Bladder microvascular endothelial cell (primary cell): ENCODE data around the gene ZNF485. TPM values are rescaled to one million over a fixed set of nuclear protein-coding genes. Genes with fewer than 3 reads are reported as not detected.

Source experiments
- total RNA-seq: library from RNA; depleted of rRNA; stranded (reverse); fragments of >200 nt; gene quantifications from 2 replicates; pipeline ENCODE4 v1.2.3, GENCODE V29; 2014

Gene ZNF485
- 0.49 and 1.4 TPM in 2 replicates for total RNA-seq

DNA sequence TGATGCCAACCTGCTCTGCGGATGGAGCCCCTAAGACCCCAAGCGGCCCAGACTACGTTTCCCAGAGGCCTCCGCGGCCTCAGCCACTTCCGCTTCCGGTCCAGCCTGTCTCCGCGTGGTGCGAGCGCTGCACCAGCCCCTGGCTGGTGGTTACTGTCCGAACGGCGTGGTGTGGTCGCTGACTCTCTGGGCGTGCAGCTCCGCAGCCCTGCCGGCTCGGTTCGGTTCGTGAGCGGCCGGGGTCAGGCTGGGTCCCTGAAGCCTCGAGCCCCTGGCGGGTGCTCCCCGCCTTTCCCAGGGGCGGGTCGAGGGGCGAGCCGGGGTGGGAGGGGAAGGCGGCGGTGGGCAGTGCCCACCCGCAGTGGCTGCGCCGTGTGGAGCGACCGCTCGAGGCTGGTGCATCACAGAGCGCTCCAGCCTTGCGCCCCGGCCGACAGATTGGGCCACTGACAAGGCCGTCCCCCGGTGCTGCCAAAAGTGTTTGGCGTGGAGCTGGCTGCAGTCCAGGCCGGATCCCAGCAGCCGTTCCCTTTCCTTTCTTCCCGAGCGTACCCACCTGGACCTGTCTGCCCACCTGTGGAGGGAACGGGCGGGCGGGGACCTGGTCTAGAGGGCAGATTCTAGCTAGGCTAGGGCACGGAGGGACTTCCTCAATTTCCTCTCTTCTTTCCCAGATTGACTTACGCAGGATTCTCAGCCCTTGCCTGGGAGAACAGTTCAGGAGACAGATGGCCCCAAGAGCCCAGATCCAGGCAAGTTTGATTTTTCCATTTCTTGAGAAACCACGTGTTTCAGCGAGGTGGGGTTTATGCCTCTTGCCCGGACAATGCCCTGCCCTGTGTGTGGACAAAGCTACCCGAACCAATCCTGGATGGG lies at the start of gene ZNF485:
Gene ZNF485 (plus strand): TSS at position 116 of the 876 bp plus-strand sequence. CDS start 613 bp downstream, at position 729.

GRCh38 chr10:43574001-43574892 lies 32.0 kb upstream of the ZNF485 start, which contains the start of gene ZNF239:
TSS of gene ZNF239 (minus strand) at chr10:43574616. CDS start at chr10:43558079, 16,537 bp downstream.

DNA sequence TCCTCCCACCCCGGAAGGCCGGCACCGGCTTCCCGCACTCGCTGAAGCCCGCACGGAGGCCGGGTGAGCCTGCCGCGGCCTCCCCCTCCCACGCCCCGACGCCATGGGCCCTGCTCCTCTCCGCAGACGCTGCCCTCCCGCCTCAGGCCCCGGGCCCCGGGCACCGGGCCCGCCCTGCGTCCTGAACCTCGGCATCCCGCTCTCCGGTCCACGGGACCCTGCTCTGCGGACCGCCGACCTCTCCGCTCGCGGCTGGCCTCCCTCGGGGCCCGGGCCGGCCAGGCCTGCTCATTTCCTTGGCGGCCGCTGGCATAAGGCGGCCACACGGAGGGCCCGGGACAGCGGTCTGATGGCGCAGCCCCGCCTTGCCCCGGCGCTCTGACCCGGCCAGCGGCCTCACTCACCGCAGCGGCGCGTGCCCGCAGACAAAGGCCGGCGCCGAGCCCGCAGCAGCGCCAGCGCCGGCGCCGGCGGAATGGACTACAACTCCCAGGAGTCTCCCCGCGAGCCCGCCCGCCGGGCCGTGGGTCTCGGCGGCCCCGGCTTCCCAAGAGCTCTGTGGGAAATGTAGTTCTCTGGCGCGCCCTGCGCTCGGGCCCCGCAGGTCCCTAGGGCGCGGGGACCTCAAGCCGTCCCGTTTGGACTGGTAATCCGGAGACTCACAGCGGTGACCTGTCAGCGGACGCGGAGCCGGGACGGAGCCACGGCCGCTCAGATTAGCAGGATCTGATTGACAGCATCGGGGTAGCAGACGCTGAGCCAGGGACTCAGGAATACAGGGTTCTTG lies 42.4 kb downstream of the ZNF485 start, which contains the start of gene ZNF32:
Gene ZNF32 (minus strand): TSS at position 484 of the 787 bp plus-strand sequence. CDS start 2,748 bp downstream, outside the sequence.

Other genes starting within 250 kb of the ZNF485 start
- not detected in 2 replicates for gene FXYD4, start 234.8 kb upstream of the ZNF485 start, total RNA-seq
- gene HNRNPF, start 197.3 kb upstream of the ZNF485 start, total RNA-seq: 226 and 312 TPM in 2 replicates
- 2.1 and 2.5 TPM in 2 replicates for gene ZNF487, start 169.3 kb upstream of the ZNF485 start, total RNA-seq
- gene ZNF239, start 31.8 kb upstream of the ZNF485 start, total RNA-seq: 0.49 and 0.94 TPM in 2 replicates
- gene ZNF32, start 42.4 kb downstream of the ZNF485 start, total RNA-seq: 13.1 and 20.8 TPM in 2 replicates